Measurements from ENCODE around the gene PLSCR3. TPM values are rescaled to one million over a fixed set of nuclear protein-coding genes. Genes with fewer than 3 reads are reported as not detected.

The PLSCR3 gene
- total RNA-seq, 1 donor, result 16.8 TPM

- peak within 1 kb of the TSS; percentile 60 for H3K4me3 ChIP-seq (ENCODE audit: low read depth, low read length)
- no peak for DNase-seq (ENCODE audit: low read depth)
- TF ChIP-seq CTCF (IDR thresholded peaks at IDR 0.05; ENCODE audit: insufficient read depth, low read depth, low read length), result no peak
Observed at GRCh38 chr17:7439462-7440112, 45.3 kb upstream of the PLSCR3 start, which contains the start of gene FGF11. Gene FGF11, plus strand, starts transcription at chr17:7439512. Its CDS starts 109 bp downstream, at chr17:7439621.

- no peak for TF ChIP-seq CTCF (IDR thresholded peaks at IDR 0.05; ENCODE audit: insufficient read depth, low read depth, low read length)
- peak overlapping the region; percentile 44 for H3K4me3 ChIP-seq (ENCODE audit: low read depth, low read length)
- DNase-seq (ENCODE audit: low read depth), result no peak
Observed at GRCh38 chr17:7438656-7439460, 44.5 kb upstream of the PLSCR3 start.

- peak overlapping the region; percentile 44 for H3K4me3 ChIP-seq (ENCODE audit: low read depth, low read length)
- peak; percentile 14 for DNase-seq (ENCODE audit: low read depth)
- TF ChIP-seq CTCF (IDR thresholded peaks at IDR 0.05; ENCODE audit: insufficient read depth, low read depth, low read length), result no peak
Observed at GRCh38 chr17:7437950-7438614, 43.8 kb upstream of the PLSCR3 start.

GRCh38 chr17:7437369-7437863 lies 43.1 kb upstream of the PLSCR3 start:
- DNase-seq (ENCODE audit: low read depth), result no peak
- peak overlapping the region; percentile 30 for H3K4me3 ChIP-seq (ENCODE audit: low read depth, low read length)
- no peak for TF ChIP-seq CTCF (IDR thresholded peaks at IDR 0.05; ENCODE audit: insufficient read depth, low read depth, low read length)

- peak; percentile 68 for TF ChIP-seq CTCF (IDR thresholded peaks at IDR 0.05; ENCODE audit: insufficient read depth, low read depth, low read length)
- peak; percentile 73 for DNase-seq (ENCODE audit: low read depth)
- peak overlapping the region; percentile 48 for H3K4me3 ChIP-seq (ENCODE audit: low read depth, low read length)
Observed at GRCh38 chr17:7436556-7437368, 42.4 kb upstream of the PLSCR3 start.
